ENCODE data around the gene HOXB5.

DNA sequence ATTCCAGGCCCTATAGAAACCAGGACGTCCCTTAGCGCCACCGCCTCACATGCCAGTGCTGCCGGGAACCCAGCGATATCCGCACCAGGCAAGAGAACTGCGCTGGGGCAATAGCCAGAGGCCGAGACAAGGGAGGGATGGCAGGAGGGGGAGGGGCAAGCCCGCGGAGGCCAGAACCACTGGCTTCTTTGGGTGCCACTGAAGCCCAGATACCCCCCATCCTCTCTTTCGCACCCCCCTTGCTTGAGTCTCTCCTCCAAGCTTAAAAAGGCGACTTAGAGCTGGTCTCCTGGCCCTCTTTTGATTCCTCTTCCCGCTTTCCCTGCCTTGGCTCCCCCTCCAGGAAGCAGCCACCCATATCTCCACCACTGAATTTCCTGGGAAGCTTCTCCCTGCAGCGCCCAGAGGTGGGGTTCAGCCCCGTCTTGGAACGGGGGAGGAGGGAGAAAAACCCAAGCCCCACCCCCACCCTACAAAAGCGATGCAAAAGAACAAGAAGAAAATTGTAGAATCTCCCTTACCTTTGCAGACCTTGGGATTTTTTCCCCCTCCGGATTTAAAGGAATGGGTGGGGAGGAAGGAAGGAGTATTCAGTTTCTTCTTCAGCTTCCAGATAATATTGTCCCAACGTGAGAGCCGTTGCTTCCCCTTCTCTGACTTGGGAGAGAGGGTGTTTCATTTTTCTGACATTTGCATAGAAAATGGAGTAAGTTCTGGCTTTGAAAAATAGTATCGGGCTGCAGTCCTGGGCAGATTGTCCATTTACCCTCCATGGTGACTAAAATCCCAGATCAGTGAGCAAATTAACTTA lies 10.6 kb upstream of the HOXB5 start:
- TF ChIP-seq, protein P1, sequence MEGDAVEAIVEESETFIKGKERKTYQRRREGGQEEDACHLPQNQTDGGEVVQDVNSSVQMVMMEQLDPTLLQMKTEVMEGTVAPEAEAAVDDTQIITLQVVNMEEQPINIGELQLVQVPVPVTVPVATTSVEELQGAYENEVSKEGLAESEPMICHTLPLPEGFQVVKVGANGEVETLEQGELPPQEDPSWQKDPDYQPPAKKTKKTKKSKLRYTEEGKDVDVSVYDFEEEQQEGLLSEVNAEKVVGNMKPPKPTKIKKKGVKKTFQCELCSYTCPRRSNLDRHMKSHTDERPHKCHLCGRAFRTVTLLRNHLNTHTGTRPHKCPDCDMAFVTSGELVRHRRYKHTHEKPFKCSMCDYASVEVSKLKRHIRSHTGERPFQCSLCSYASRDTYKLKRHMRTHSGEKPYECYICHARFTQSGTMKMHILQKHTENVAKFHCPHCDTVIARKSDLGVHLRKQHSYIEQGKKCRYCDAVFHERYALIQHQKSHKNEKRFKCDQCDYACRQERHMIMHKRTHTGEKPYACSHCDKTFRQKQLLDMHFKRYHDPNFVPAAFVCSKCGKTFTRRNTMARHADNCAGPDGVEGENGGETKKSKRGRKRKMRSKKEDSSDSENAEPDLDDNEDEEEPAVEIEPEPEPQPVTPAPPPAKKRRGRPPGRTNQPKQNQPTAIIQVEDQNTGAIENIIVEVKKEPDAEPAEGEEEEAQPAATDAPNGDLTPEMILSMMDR (conservative IDR thresholded peaks at IDR 0.05 in 1 of 2, IDR thresholded peaks at IDR 0.05 in 1 of 2; ENCODE audit: extremely low read depth in 1 of 2, insufficient read depth in 1 of 2, low read depth in 1 of 2, low read length in 2 of 2), result no peak
- no peak for TF ChIP-seq EZH2 (IDR thresholded peaks at IDR 0.05; ENCODE audit: borderline replicate concordance, low read length)
